ENCODE results near the gene SCO2. TPM values are rescaled to one million over a fixed set of nuclear protein-coding genes. Genes with fewer than 3 reads are reported as not detected.

Gene SCO2
- total and polyA plus RNA-seq, 2 of the 13 experiments (the other 11 are each of a cell fraction or from before 2014, with no cell fraction given), result 0.32 to 3.7 TPM

DNA sequence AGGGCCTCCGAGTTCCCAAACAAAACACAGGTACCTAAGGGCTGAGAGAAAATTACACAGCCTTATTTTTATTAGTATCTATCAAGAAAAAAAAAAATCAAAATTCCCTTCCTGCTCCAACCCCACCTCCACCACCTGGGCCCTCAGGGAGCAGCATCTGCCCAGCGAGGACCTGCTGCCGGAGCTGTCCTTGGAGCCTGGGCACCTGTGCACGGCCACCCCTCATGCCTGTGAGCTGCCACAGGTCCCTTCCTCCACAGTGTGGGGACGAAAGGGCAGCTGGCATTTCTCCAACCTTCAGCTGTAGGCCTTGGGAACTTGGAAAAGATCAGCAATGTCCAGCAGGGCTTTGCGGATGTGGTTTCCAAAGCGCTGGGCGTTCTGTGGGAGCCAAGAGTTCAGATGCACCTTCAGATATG lies 43.7 kb upstream of the SCO2 start (continued):
- TF ChIP-seq SALL1 (CRISPR knock-in tag; IDR thresholded peaks at IDR 0.05), result 0 out of 2 replicates have a peak, but pooled peaks have one; percentile 46
- no peak for TF ChIP-seq ZNF607 (CRISPR knock-in tag; IDR thresholded peaks at IDR 0.05; ENCODE audit: borderline replicate concordance)
- TF ChIP-seq ZNF292 (CRISPR knock-in tag; IDR thresholded peaks at IDR 0.05; ENCODE audit: borderline replicate concordance, low read depth), result peak; percentile 45; the same call in 1 of the 2 replicates
- no peak for TF ChIP-seq ZNF775 (CRISPR knock-in tag; IDR thresholded peaks at IDR 0.05; ENCODE audit: borderline replicate concordance)
- TF ChIP-seq PHF21A (CRISPR knock-in tag; IDR thresholded peaks at IDR 0.05), result peak; percentile 32; the same call in 1 of the 2 replicates
- TF ChIP-seq RNF2 (conservative IDR thresholded peaks at IDR 0.05; ENCODE audit: low read depth), result no peak
- no peak for TF ChIP-seq NFKBIZ (CRISPR knock-in tag; IDR thresholded peaks at IDR 0.05)
- TF ChIP-seq ZSCAN21 (CRISPR knock-in tag; IDR thresholded peaks at IDR 0.05; ENCODE audit: borderline replicate concordance), result no peak
- no peak for TF ChIP-seq CAMTA2 (CRISPR knock-in tag; IDR thresholded peaks at IDR 0.05; ENCODE audit: borderline replicate concordance)
- TF ChIP-seq, protein P1, sequence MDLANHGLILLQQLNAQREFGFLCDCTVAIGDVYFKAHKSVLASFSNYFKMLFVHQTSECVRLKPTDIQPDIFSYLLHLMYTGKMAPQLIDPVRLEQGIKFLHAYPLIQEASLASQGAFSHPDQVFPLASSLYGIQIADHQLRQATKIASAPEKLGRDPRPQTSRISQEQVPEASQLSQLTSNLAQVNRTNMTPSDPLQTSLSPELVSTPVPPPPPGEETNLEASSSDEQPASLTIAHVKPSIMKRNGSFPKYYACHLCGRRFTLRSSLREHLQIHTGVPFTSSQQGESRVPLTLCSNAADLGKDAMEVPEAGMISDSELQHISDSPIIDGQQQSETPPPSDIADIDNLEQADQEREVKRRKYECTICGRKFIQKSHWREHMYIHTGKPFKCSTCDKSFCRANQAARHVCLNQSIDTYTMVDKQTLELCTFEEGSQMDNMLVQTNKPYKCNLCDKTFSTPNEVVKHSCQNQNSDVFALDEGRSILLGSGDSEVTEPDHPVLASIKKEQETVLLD (CRISPR knock-in tag; IDR thresholded peaks at IDR 0.05; ENCODE audit: low read depth), result no peak
- TF ChIP-seq ZBTB20 (CRISPR knock-in tag; IDR thresholded peaks at IDR 0.05; ENCODE audit: borderline replicate concordance, low read depth), result peak; percentile 54; the same call in 1 of the 2 replicates
- TF ChIP-seq, protein P2, sequence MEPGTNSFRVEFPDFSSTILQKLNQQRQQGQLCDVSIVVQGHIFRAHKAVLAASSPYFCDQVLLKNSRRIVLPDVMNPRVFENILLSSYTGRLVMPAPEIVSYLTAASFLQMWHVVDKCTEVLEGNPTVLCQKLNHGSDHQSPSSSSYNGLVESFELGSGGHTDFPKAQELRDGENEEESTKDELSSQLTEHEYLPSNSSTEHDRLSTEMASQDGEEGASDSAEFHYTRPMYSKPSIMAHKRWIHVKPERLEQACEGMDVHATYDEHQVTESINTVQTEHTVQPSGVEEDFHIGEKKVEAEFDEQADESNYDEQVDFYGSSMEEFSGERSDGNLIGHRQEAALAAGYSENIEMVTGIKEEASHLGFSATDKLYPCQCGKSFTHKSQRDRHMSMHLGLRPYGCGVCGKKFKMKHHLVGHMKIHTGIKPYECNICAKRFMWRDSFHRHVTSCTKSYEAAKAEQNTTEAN (CRISPR knock-in tag; conservative IDR thresholded peaks at IDR 0.05), result no peak
- 0 out of 4 replicates have a peak, but pooled peaks of 1 of the 2 experiments have one; percentile 58 for TF ChIP-seq KLF16 (CRISPR knock-in tag; IDR thresholded peaks at IDR 0.05)
- no peak for TF ChIP-seq TBX3 (IDR thresholded peaks at IDR 0.05; ENCODE audit: borderline replicate concordance)
- TF ChIP-seq ELF1 (CRISPR knock-in tag; IDR thresholded peaks at IDR 0.05), result no peak
- 0 out of 2 replicates have a peak, but pooled peaks have one; percentile 29 for TF ChIP-seq ARNT2 (CRISPR knock-in tag; IDR thresholded peaks at IDR 0.05; ENCODE audit: low read depth)
- TF ChIP-seq HNRNPLL (IDR thresholded peaks at IDR 0.05; ENCODE audit: low read depth, low read length, poor library complexity, severe bottlenecking), result peak; percentile 21
- 0 out of 2 replicates have a peak, but pooled peaks have one; percentile 12 for TF ChIP-seq ARNTL (CRISPR knock-in tag; IDR thresholded peaks at IDR 0.05)
- TF ChIP-seq HDAC2 (CRISPR knock-in tag; IDR thresholded peaks at IDR 0.05), result peak; percentile 69
- peak; percentile 82 for TF ChIP-seq HNF4A (CRISPR knock-in tag; IDR thresholded peaks at IDR 0.05)
- TF ChIP-seq MIXL1 (CRISPR knock-in tag; IDR thresholded peaks at IDR 0.05), result no peak
- TF ChIP-seq MAFF (IDR thresholded peaks at IDR 0.05; ENCODE audit: low read depth, low read length), result no peak
- TF ChIP-seq STAT6 (CRISPR knock-in tag; IDR thresholded peaks at IDR 0.05; ENCODE audit: borderline replicate concordance), result 0 out of 2 replicates have a peak, but pooled peaks have one; percentile 39
- peak; percentile 36; the same call in 1 of the 2 replicates for TF ChIP-seq CBFB (CRISPR knock-in tag; IDR thresholded peaks at IDR 0.05)
- peak; percentile 40; the same call in 1 of the 2 replicates for TF ChIP-seq ZGPAT (CRISPR knock-in tag; IDR thresholded peaks at IDR 0.05)

Data from HepG2 (cell line).